GM23248 (cell line): Measurements from ENCODE around the gene P4HA2.

Source experiments
- EZH2 ChIP-seq: fragments of 200-600 bp; sonication (generic); IDR thresholded peaks from 2 replicates; pipeline ENCODE4 v1.6.1; 2018; ENCODE audit warnings: antibody characterized with exemption, mild to moderate bottlenecking; ENCODE audit not compliant: insufficient read depth, poor library complexity, severe bottlenecking
- EZH2phosphoT487 ChIP-seq: fragments of 200-600 bp; sonication (generic); IDR thresholded peaks from 2 replicates; pipeline ENCODE4 v1.6.1; 2018; ENCODE audit warnings: antibody characterized with exemption, moderate library complexity, mild to moderate bottlenecking, low read depth; ENCODE audit not compliant: insufficient read depth

GRCh38 chr5:132183723-132184122, 43.9 kb downstream of the P4HA2 start:
- TF ChIP-seq EZH2 (no peak), EZH2phosphoT487 (no peak)
